ENCODE results near the gene TUBB.

The TUBB gene

DNA sequence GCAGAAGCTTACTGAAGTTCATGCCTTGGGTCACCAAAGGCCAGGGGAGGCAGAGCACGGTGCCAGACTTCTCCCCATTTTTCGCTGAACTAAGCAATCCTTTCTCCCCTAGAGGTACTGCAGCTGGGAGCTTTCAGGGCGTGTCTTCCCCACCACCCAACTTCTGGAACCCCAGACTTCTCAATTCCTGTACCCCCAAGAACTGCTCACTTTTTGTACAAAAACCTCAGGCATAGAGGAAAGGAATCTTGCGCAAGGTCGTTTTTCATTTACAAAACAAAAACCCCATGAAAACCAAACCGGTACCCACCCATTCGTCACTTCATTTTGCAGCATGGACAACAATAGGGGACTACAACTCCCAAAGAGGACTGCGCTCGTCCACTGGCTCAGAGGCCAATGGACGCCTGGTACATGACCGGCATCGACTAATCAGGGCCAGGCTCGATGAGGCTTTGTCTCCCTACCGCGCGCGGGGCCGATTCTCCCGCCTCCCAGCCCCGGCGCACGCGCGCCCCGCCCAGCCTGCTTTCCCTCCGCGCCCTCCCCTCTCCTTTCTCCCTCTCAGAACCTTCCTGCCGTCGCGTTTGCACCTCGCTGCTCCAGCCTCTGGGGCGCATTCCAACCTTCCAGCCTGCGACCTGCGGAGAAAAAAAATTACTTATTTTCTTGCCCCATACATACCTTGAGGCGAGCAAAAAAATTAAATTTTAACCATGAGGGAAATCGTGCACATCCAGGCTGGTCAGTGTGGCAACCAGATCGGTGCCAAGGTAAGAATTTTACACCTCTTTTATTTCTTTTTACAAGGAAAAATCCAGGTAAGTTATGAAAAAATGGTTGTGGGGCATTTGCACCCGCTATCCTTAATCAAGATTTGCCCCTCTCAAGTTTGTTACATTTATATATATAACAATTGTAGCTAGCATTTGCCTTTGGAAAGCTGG lies at the start of gene TUBB:
TUBB (plus strand) TSS at position 562 of the 947 bp plus-strand sequence; CDS start at position 717, 155 bp downstream.
- peak; percentile 92 to 94 (median 94) for DNase-seq (ENCODE audit: low read depth in 3 of 3)

DNA sequence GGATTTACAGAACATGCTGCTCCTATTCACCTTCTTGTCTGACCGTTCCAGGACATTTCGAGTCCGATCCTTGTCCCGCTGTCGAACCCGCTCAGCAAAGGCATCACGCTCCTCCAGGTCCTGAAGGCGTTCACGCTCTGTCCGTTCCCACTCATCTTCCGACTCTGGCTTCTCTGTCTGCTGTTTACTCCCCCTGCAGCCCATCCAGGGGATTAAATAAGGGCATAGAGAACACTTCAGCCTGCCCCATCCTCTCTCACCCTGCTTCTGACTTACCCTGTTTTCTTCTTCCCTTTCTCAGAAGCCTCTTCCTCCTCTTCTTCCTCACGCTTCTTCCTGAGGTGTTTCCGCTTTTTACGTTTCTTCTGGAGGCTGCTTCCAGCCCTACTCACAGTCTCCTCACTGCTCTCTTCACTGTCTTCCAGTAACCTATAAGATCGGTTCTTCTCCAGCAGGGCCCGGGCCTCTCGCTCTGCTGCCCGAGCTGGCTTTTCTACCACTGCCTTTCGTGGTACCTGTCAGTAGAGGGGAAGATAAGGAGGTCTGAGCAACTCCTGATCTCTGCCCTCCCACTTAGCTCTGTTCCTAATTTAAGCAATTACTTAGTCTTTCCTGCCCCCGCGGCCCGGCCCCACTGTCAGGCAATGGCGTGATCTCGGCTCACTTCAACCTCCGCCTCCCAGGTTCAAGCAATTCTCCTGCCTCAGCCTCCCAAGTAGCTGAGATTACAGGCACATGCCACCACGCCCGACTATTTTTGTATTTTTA lies 49.2 kb upstream of the TUBB start:
- no peak for DNase-seq (ENCODE audit: low read depth in 3 of 3)

DNA sequence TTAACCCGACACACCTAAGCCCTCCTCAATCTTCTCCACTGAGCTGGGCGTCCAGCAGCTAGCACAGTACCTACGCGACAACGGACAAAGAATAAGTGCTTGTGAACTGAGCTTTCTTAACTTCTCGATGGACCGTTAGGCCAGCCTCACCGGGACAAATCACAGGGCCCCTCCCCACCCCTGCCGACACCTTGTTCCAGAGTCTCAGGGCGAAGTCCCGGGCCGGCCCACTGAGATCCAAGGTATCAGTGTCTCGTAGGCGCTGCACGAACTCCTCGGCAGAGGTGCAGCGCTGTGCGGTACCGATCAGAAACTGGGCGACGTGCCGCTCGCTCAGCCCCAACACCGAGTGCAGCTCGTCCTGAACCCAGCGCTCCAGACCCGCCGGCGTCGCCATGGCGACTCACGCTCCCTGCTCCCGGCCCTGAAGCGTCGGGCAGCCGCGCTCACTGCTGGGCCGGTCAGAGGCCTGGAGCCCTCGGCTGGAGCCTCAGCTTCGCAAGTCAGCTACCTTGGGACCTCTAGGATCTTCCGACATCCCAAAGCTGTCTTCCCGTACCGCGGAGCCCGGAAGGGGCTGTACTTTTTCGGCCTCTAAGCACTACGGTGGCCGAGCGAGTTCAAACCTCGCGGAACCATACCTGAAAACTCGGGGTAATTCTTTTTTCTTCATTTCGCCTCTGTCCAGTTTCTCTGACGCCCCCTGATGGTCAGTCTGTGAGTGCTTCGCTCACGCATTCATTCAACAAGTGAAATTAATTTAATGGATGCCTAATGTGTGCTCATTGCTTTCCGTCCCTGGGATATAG lies 47.5 kb upstream of the TUBB start, which contains the start of gene DHX16:
DHX16 (minus strand) TSS at position 562 of the 809 bp plus-strand sequence; CDS start at position 397, 165 bp downstream.
- DNase-seq (ENCODE audit: low read depth in 3 of 3) = peak; percentile 79 to 93 (median 87)

DNA sequence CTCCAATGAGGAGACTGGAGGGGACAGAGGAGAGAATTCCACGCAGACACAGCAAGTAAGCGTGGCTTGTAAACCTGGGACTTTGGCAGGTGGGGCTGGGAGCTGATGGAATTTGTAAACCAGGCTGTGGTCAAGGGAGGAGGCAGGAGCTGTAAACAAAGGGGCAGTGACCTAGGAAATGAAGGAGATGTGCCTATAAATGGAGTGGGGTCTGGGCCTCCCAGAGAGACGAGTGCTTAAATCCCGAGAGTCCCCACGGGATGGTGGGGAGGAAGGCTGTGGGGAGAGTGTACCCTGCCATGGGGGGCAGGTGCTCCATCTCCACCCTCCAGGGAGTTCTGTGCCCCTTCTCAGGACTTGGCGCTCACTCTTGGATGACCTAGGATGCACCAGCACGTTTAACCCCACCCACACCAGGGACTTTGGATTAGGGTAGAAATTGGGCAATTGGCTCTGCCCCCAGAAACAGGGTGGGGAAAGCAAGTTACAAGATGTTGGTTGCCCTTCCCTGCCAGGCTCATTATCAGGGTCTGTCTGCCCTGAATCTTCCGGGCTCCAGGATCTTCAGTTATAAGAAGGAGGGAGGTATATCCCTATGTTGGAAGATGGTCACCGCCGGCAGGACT lies 43.4 kb upstream of the TUBB start:
- no peak for DNase-seq (ENCODE audit: low read depth in 3 of 3)

DNA sequence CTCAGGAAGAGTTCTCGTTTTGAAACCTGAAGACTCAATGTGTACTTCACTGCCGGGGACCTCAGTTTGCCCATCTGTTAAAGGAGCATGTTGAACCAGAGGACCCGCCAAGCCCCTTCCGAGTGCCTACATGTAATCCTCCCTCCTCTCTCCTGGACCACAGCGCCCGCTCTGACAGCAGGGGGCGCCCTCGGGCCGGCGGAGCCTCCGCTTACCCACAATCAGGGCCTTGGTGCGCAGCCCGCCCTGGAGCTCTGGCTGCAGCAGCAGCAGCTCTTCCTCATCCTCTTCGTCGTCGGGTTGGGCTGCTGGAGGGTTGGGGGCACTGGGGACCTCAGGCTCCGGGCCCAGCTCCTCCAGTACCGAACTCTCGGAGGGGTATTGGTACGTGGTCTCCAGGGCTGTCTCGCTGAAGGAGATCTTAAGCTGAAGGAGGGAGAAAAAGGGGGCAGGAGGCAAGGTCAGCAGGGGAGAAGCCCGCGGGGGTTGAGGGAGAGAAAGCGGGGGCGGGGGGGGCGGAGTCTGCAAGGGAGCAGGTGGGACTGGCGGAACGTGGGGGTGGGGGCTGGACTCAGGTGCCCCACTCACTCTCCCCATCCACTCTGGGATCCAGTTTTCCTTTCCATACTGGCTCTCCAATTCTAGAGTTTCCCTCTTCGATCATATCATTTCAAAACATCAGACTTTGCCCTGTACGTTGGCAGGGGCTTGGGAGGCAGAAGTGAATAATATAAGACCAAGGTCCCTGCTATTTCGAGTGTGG lies 41.0 kb upstream of the TUBB start:
- DNase-seq (ENCODE audit: low read depth in 3 of 3) = peak; percentile 82 to 86 (median 84)

DNA sequence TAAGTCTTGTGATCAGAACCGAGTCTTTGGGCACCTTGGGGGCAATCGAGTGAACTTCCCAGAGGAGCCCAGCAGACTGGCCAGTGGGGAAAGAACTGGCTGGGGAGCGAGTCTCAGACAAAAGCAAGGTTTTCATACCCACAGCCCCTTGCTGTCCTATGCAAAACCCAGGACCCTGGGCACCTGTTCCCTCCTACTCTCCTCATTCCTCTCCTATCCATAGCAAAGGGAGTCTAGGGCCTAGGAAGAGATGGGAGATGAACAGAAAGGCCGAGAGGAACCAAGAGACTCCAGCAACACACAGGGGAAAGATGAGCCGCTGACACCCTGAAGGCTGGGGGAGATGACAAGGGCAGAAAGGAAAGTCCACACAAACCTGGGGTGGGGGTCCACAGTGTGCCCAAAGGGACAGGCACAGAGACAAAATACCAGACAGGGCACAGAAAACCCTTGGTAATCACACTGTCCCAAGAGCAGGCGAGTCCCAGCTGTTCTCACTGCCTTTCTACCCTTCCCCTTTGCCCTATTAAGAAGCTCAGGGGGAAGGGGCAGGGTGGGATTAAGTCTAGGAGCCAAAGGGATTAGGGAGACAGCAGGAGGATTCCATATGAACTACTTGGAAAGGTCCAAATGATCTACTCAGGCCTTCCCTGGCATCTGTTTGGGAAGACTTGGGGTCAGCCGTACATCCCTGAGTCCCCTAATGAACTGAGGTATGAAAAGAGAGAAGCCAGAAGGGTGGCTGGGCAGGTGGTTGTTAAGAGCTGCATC lies 40.2 kb upstream of the TUBB start:
- no peak for DNase-seq (ENCODE audit: low read depth in 3 of 3)

DNA sequence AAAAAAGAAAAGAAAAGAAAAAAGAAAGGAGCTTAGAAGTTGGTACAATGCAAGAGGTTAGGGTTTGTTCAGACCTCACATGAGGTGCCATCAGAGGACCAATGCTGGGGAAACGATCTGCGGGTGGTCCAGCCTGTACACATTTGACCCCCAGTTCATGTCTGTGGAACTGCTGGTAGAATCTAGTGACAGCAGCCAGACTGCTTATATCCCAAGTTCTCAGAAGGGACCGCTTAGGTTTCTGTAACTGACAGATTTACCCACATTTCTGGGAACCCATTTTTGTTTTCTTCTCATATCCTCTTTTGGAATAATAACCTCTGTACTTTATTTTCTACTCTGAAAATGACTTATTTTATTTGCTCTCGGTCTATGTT lies 38.4 kb upstream of the TUBB start:
- no peak for DNase-seq (ENCODE audit: low read depth in 3 of 3)

DNA sequence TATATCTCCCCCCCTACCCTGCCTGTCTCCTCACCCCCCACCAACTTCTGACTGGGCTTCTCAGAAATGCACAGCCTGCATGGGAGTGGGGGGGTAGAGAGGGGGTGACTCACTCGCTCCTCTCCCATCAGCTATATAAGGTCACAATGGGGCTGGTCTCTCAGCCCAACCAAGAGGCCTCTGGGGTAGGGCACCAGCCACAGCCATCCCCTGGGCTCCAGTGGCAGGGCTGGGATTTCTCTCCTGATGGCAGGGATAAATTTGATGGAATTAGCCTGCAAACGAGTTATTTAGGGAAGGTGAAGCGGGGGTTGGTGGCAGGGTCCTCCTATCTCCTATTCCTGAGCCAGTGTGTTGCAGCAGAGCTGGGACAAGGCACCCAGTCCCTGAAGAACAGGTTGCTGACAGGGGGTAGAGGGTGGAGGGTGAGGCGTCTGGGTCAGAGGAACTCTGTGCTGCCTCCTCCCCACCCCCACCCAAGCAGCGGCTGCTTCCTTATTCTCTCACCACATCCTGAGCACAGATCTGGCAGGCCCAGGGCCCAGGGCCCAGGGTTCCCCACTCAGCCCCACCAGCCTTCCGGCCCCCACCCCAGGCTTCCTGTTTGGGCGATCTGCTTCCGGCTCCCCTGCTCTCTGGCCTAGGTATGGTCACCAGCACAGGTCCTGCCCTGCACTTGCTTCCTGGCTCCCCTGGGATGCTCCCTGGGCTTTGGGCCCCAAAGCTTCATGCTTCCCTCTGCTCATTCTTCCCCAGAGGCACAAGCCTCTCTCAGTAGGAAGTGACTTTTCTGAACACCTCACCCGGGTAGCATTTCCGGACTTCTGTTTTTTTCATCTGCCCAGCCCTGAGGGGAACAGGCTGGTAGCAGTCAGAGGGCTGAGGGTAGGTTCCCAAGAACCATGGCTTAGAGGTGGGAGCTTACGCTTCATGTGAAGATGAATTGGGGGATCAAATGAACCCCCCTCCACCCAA lies 37.7 kb upstream of the TUBB start:
- DNase-seq (ENCODE audit: low read depth in 3 of 3) = peak; percentile 63 to 82 (median 81)

DNA sequence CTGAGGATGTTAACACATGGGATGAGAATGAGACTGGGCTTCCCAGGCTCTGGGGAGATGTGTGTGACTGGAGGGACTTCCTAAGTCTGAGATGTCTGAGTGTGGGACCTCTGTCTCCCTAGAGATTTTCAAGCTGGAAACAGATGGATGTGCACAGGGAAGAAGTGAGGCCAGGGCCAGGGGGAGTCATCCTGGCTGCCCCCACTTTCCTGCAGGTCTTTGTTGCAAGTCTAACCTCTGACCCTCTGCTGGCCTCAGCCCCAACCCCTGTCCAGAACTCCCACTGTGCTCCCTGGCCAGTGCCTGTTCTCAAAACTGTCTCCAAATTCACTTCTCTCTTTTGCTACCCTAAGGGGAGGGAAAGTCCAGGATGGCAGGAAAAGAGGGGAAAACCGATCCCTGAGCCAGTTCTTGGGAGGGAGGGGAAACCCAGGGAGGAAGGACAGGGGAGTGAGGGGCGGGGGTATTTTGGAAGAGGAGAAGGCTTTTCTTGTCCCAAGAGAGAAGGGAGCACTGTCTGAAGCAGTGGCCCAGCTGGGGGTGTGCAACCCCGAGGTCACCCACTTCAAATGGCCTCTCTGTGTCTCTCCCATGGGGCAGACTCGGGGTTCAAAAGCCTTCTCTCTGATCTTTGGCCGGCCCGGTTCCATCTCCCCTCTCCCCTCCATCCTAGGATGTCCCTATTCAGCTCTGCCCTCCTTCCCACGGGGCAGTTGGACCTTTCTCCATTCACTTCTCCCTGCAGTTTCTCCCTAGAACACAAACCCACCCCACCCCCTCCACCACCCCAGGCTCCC lies 36.8 kb upstream of the TUBB start:
- no peak for DNase-seq (ENCODE audit: low read depth in 3 of 3)

DNA sequence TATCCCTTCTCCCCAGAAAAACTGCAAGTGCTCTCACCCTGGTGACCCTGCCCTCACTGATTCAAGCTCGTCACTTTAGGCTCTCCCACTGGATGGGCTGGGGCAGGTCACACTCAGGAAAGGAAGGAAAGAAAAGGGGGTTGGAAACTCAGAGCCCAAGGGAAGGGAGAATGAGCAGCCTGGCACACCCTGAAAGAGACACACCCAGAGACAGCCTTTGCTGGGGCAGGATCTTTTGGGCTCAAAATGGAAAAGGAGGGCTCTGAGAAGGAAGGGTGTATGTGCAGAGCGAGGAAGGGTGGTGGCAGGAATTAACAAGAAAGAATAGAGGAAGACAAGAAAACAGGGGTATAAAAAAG lies 36.2 kb upstream of the TUBB start:
- DNase-seq (ENCODE audit: low read depth in 3 of 3) = no peak

DNA sequence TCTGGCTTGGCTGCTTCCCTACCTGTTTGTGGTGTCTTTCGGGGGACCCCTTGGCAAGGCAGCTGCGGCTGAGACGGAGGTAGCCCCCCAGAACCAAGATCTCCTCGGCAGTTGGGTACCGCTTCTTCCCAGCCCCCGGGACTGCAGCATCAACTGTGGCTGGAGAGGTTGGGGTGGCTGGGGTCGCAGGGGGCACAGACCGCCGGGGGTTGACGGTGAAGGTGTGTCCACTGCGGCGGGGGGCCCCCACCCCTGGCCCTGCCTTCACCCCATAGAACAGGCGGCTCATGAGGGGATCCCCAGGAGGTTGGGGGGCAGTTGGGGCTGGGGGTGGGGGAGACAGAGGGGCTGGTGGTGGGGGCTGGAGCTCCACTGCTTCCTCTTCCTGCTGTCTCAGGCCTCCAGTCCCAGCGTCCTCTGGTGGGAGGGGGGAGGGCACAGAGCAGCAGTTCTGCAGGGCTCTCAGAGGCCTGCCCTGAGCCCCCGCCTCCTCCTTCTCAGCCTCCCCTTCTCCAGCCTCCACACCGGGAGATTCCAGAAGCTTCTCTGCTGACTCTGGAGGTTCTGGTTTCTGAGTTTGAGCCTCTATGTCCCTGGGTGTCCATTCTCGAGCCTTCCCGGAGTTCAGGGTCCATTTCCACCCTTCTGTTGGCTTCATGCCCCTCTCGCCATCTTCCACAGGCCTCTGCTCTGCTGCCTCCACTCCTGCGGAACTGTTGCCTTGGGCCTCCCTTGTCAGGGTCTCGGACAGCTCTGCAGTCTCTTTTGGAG lies 35.6 kb upstream of the TUBB start:
- DNase-seq (ENCODE audit: low read depth in 3 of 3) = peak in 1 of 3 donors; percentile 36

DNA sequence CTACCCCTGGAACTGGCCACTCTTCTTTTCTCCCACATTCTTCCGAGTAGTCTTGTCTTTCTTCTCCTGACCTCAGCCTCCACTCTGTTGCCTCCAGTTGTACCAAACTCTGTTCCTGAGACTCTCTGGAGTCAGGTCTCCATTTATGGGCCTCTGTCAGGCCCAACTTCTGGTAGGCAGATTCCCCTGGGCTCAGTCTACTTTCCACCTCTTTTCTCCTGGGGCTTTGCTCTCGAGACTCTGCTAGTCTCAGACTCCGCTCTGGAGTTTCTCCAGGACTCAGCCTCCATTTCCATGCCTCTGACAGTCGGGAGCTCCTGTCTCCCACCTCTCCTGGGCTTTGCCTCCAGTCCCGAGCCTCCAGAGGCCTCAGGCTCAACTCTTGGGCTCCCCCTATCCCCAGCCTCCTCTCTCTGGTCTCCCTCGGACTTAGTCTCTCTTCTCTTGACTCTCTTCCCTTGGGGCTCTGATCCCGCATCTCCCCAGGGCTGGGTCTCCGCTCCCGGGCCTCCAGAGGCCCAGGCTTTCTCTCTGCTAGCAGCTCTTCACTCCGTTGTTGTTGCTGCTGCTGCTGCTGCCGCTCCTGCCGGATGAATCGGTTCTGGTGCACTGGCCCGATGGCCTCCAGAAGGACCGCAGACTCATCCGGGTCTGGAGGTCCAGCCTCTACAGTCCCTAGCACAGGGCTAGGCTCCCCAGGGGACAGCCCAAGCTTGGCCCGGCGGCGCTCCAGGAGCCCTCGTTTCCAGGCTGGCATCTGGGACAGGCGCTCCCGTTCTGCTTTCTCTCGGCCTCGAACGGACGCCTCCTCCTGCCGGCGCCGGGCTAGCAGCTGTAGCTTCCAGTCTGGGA lies 34.8 kb upstream of the TUBB start:
- no peak for DNase-seq (ENCODE audit: low read depth in 3 of 3)

DNA sequence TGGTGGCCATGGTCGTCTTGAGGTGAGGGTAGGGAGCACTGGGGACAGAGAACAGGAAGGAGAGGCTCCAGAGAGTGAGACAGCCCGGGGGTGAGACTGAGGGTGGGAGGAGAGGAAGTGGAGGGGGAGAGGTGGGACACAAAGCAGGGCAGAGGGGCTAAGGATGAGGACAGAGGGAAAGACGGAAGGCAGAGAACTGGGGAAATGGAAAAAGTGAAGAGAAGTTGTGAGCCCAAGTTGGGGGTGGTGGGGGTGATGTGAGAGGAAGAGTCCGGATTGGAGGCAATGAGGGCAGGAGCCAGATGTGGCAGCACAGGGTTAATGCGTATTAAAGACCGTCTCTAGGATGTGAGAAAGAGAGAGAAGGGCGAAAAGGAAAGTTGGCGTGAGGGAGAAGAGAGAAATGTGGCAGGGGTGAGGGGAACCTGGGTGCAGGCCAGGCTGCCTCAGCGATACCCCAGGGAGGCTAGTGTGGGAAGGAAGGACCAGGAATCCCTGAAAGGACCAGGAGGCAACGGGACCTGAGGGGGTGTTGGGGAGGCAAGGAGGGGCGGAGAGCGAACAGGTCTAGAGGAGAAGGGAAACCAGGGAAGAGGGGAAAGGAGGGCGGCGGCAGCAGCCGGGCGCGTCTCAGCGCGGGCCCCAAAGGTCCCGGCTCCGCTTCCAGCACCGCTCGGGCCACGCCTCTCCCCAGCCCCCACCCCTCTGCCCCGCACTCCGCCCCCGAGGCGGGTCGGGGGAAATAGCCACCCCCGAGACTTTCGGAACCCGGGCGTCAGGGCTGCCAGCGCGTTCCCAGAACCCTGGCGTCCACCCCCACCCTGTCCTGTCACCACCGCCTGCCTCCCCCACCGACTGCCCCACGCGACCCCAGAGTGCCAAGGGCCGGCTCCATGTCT lies 33.9 kb upstream of the TUBB start, which contains the start of gene PPP1R18:
PPP1R18 (minus strand) TSS at position 637 of the 899 bp plus-strand sequence; CDS start at position 10, 627 bp downstream.
- DNase-seq (ENCODE audit: low read depth in 3 of 3) = peak; percentile 73 to 79 (median 73)

DNA sequence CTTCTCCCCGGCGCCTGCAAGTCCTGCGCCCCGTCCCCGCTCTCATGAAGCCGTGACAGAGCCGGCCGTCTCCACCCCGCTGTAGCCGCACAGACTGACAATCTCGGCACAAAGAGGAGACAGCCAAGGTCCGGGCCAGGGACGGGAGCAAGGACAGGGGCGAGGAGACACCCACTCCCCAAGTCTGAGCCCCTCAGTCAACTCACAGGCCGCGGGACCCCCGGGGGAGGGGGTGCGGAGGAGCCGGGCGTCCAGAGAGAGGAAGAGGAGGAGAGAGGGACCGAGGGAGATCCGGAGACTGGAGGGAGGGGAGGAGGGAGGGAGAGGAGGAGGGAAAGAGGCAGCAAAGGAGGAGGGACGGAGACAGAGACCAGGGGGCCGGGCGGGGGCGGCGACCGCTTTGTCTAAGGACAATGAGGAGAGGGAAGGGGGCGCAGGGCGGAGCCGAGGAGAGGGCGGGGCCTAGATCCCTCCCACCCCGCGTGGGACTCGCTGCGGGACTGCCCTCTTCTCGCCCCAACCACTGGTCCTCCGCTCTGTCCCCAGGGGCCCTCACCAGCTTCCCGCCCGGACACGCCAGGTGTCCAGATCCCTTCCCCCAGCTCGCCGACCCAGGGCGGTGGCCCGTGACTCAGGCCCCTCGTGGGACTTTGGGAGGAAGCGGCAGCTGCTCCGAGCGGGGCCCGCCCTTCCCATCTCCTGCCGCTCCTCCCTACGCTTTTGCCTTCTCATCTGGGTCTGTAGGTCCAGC lies 33.1 kb upstream of the TUBB start:
- DNase-seq (ENCODE audit: low read depth in 3 of 3) = peak; percentile 71 to 86 (median 79)
